Fibroblast of lung (primary cell): ENCODE data around the gene WIPF1. TPM values are rescaled to one million over a fixed set of nuclear protein-coding genes. Genes with fewer than 3 reads are reported as not detected.

Experiments
- DNase-seq, 2 donors: peaks; one replicate each; pipeline versions ENCODE4 v3.0.0 to v3.0.0-alpha.2; 2010; ENCODE audit warnings: low read depth in 2 of 2
- H2AFZ ChIP-seq: 2 replicates; pipeline ENCODE4 v1.5.1; 2012; ENCODE audit warnings: low read length, control low read depth, inconsistent platforms
- H3K27ac ChIP-seq: 2 replicates; pipeline ENCODE4 v1.5.1; 2011; ENCODE audit warnings: low read length, control low read depth; ENCODE audit not compliant: insufficient read depth
- H3K27me3 ChIP-seq: 2 replicates; pipeline ENCODE4 v1.5.1; 2011; ENCODE audit warnings: mild to moderate bottlenecking, low read length; ENCODE audit not compliant: control insufficient read depth, insufficient read depth
- H3K36me3 ChIP-seq: 2 replicates; pipeline ENCODE4 v1.5.1; 2011; ENCODE audit warnings: low read length; ENCODE audit not compliant: control insufficient read depth, insufficient read depth
- H3K4me1 ChIP-seq: 2 replicates; pipeline ENCODE4 v1.5.1; 2011; ENCODE audit warnings: low read length; ENCODE audit not compliant: control insufficient read depth, insufficient read depth; ENCODE audit errors: extremely low read depth
- H3K4me2 ChIP-seq: 2 replicates; pipeline ENCODE4 v1.5.1; 2011; ENCODE audit warnings: low read length, control low read depth; ENCODE audit not compliant: insufficient read depth; ENCODE audit errors: extremely low read depth
- H3K4me3 ChIP-seq, 4 experiments: fragments of 200-600 bp in 1 of 4; sonication (generic) in 1 of 4; replicated peaks in 1 of 4; 2 replicates each; pipeline ENCODE4 v1.5.1; 2011 to 2016; ENCODE audit warnings: low read length in 4 of 4, low read depth in 3 of 4, mild to moderate bottlenecking in 3 of 4, control low read depth in 2 of 4, inconsistent platforms in 1 of 4, mixed read lengths in 1 of 4; ENCODE audit not compliant: insufficient read depth in 1 of 4; ENCODE audit errors: control extremely low read depth in 1 of 4
- H3K79me2 ChIP-seq: 2 replicates; pipeline ENCODE4 v1.5.1; 2012; ENCODE audit warnings: mild to moderate bottlenecking, low read length, inconsistent platforms; ENCODE audit not compliant: control insufficient read depth, insufficient read depth
- H3K9ac ChIP-seq: 2 replicates; pipeline ENCODE4 v1.5.1; 2011; ENCODE audit warnings: mild to moderate bottlenecking, low read length, control low read depth; ENCODE audit not compliant: insufficient read depth
- H3K9me3 ChIP-seq: 2 replicates; pipeline ENCODE4 v1.5.1; 2012; ENCODE audit warnings: low read depth, low read length; ENCODE audit not compliant: control insufficient read depth, insufficient read depth
- H4K20me1 ChIP-seq: 2 replicates; pipeline ENCODE4 v1.5.1; 2011; ENCODE audit warnings: low read length; ENCODE audit not compliant: control insufficient read depth, insufficient read depth; ENCODE audit errors: extremely low read depth
- EZH2 ChIP-seq: IDR thresholded peaks from 2 replicates; pipeline ENCODE4 v1.5.1; 2012; ENCODE audit warnings: low read length, control low read depth, mild to moderate bottlenecking; ENCODE audit errors: missing control alignments
- polyA plus RNA-seq, 2 donors: library from polyadenylated mRNA; depleted of rRNA in 1 of 2; stranded (reverse) in 1 of 2; unstranded in 1 of 2; fragments of >200 nt; gene quantifications; 2 replicates each; pipeline ENCODE4 v1.2.1, GENCODE V29; 2011 to 2012; ENCODE audit warnings: missing spikeins in 1 of 2
- total RNA-seq: library from RNA; depleted of rRNA; stranded (reverse); fragments of >200 nt; gene quantifications from 2 replicates; pipeline ENCODE4 v1.2.1, GENCODE V29; 2014
- TF ChIP-seq, protein P1 (sequence below), 2 donors: IDR thresholded peaks in 1 of 2; conservative IDR thresholded peaks in 1 of 2; 1 replicate in 1 of 2; 2 replicates in 1 of 2; pipeline ENCODE4 v1.5.1; 2011 to 2012; ENCODE audit warnings: low read length in 2 of 2, control low read depth in 1 of 2, inconsistent platforms in 1 of 2, low read depth in 1 of 2, mild to moderate bottlenecking in 1 of 2

Gene WIPF1
- total and polyA plus RNA-seq, 2 donors (not counting 1 experiment from before 2014, with no cell fraction given): 10.7 to 23.6 TPM

DNA sequence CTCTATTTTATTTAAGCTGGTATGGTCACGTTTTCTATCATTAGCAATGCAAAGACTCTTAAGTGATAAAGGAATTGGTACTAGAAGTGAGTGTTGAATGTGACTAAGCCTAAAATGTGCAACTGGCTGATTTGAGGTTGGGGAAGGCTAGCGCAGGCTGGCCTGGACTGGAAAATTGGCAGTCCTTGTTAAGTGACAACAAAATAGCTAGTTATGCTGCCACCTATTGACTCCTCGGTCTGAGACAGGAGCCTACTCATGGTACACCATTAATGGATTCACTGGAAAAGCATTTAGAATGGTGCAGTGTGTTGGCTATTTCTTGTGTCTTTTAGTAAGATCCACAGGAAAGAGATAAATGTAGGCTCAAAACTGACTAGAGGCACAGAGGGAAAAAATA, 5.7 kb upstream of the WIPF1 start:
- Histone ChIP-seq H3K27me3 (no peaks in the 10 kb centered on the region), H3K79me2 (no peaks in the 10 kb centered on the region), H3K9ac (no peak overlapping the region), H4K20me1 (no peaks in the 10 kb centered on the region), H3K36me3 (no peaks in the 10 kb centered on the region), H3K9me3 (no peaks in the 10 kb centered on the region), H3K4me3 (no peak overlapping the region), H3K27ac (no peak overlapping the region), H3K4me2 (no peak overlapping the region), H3K4me1 (no peaks in the 10 kb centered on the region), H2AFZ (no peak overlapping the region)
- TF ChIP-seq, protein P1, sequence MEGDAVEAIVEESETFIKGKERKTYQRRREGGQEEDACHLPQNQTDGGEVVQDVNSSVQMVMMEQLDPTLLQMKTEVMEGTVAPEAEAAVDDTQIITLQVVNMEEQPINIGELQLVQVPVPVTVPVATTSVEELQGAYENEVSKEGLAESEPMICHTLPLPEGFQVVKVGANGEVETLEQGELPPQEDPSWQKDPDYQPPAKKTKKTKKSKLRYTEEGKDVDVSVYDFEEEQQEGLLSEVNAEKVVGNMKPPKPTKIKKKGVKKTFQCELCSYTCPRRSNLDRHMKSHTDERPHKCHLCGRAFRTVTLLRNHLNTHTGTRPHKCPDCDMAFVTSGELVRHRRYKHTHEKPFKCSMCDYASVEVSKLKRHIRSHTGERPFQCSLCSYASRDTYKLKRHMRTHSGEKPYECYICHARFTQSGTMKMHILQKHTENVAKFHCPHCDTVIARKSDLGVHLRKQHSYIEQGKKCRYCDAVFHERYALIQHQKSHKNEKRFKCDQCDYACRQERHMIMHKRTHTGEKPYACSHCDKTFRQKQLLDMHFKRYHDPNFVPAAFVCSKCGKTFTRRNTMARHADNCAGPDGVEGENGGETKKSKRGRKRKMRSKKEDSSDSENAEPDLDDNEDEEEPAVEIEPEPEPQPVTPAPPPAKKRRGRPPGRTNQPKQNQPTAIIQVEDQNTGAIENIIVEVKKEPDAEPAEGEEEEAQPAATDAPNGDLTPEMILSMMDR (conservative IDR thresholded peaks at IDR 0.05 in 1 of 2, IDR thresholded peaks at IDR 0.05 in 1 of 2; ENCODE audit: low read depth in 1 of 2, low read length in 2 of 2): peak; percentile 34 to 60
- no peak for TF ChIP-seq EZH2
- peak; percentile 74 to 76 for DNase-seq

DNA sequence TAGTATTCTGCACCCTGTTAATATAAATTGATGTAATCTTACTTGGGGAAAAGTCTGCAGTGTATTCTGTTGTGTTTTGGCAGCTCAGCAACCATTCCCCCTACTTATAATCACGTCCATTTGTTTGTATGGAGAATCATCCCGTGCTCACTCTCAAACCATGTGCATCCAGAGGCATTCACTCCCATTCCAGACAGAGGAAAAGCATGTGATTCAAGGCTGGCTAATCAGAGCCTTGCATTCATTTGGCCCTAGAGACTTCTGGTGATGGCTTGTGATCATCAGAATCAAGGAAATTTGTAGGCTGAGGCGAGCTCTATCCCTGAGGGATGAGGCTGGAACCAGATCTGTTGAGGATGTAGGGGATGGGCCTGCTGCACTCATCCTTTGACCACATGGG, 5.1 kb upstream of the WIPF1 start:
- no peaks in the 10 kb centered on the region for H3K9me3 ChIP-seq
- no peaks in the 10 kb centered on the region for H3K36me3 ChIP-seq
- H3K4me2 ChIP-seq: no peak overlapping the region
- no peaks in the 10 kb centered on the region for H3K79me2 ChIP-seq
- peaks cover 4% of the 10 kb centered on the region for H3K4me1 ChIP-seq
- H3K4me3 ChIP-seq: no peak overlapping the region
- H3K27ac ChIP-seq: no peak overlapping the region
- no peaks in the 10 kb centered on the region for H3K27me3 ChIP-seq
- H3K9ac ChIP-seq: no peak overlapping the region
- TF ChIP-seq EZH2: no peak
- TF ChIP-seq, protein P1 (conservative IDR thresholded peaks at IDR 0.05 in 1 of 2, IDR thresholded peaks at IDR 0.05 in 1 of 2; ENCODE audit: low read depth in 1 of 2, low read length in 2 of 2): no peak
- no peak overlapping the region for H2AFZ ChIP-seq
- no peak for DNase-seq
- H4K20me1 ChIP-seq: no peaks in the 10 kb centered on the region

DNA sequence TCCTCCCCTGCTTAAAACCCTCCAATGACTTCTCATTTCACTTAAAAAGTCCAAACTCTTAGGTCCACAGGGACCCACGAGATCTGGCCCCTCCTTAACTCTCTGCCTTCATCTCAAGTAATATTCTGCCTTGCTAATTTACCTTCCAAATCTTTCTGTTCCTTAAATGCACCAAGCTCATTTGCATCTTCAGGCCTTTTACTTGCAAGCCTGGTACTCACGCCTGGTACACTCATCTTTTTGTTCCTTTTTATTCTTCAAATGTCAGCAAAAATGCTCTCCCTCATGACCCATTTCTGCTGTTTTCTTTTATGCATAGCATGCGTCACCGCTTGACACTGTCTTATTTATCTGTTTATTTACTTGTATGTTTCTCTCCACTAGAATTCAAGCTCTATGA, 2.7 kb upstream of the WIPF1 start:
- peaks cover 14% of the 10 kb centered on the region for H3K4me1 ChIP-seq
- no peak overlapping the region for H3K9ac ChIP-seq
- H3K4me3 ChIP-seq: no peak overlapping the region
- no peaks in the 10 kb centered on the region for H3K79me2 ChIP-seq
- no peak for DNase-seq
- no peak overlapping the region for H3K27ac ChIP-seq
- H4K20me1 ChIP-seq: no peaks in the 10 kb centered on the region
- no peak overlapping the region for H3K4me2 ChIP-seq
- no peaks in the 10 kb centered on the region for H3K9me3 ChIP-seq
- TF ChIP-seq, protein P1 (conservative IDR thresholded peaks at IDR 0.05 in 1 of 2, IDR thresholded peaks at IDR 0.05 in 1 of 2; ENCODE audit: low read depth in 1 of 2, low read length in 2 of 2): no peak
- TF ChIP-seq EZH2: no peak
- no peaks in the 10 kb centered on the region for H3K27me3 ChIP-seq
- no peaks in the 10 kb centered on the region for H3K36me3 ChIP-seq
- no peak overlapping the region for H2AFZ ChIP-seq
